ENCODE measurements around the gene SREBF1. TPM values are rescaled to one million over a fixed set of nuclear protein-coding genes. Genes with fewer than 3 reads are reported as not detected.
A peak's percentile ranks its signal among the peaks of the same experiment; 100 is the strongest.

Gene SREBF1
- total and polyA plus RNA-seq, 4 experiments from 2014 or later: 5.0 to 15.5 (median 10.8) TPM

DNA sequence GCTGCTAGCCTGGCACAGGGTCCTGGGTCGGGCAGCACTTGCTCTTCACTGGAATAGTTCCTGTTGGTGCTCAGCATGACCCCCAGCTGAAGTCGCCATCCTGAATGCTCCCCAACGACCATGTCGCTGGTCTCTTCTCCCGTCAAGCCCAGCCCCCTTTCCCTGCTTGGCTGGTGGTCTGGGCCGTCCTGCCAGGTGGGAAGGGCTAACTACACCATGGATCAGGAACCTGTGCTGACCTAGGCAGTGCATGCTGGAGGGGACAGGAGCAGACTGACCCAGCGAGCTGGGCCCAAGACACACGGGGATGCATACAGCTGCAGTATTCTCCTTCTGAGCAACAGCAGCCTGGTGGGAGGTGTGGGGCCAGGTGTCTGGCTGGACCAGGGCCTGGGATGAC is 9.2 kb upstream of the SREBF1 start:
- ChIA-PET CTCF (ENCODE audit: partially characterized antibody) (interaction anchor here (0.8 to 1.5 kb wide), 3 partner anchors 8 to 10 kb away, joined by 3 read pairs; no protein-coding TSS in a partner anchor), POLR2A (ENCODE audit: partially characterized antibody) (interaction anchor here (5.3 kb wide), 1 partner anchor 8 kb away, joined by 59 read pairs; the partner anchor contains the start of gene SREBF1)
- Mint-ChIP-seq H3K9me3 (no peaks in the 10 kb centered on the region), H3K4me3 (no peak overlapping the region), H3K27ac (peak overlapping the region in 2 of 7 donors; percentile 24 to 85), H3K27me3 (no peaks in the 10 kb centered on the region), H3K36me3 (no peaks in the 10 kb centered on the region), H3K4me1 (peaks cover 25 to 58% (median 41%) of the 10 kb centered on the region in 4 donors)
- H3K27me3 ChIP-seq (ENCODE audit: insufficient read depth, low read length): no peaks in the 10 kb centered on the region
- intact Hi-C loops (cut with micrococcal nuclease): no loop called here
- H3K27ac ChIP-seq (ENCODE audit: low read depth, low read length): no peak overlapping the region
- H3K9me3 ChIP-seq (ENCODE audit: control insufficient read depth in 1 of 2, low read length in 2 of 2): no peaks in the 10 kb centered on the region
- H3K4me3 ChIP-seq (ENCODE audit: low read length in 2 of 2): no peak overlapping the region
- peaks cover 38% of the 10 kb centered on the region for H3K4me1 ChIP-seq (ENCODE audit: insufficient read depth, low read length)
- DNase-seq: no peak
- no peaks in the 10 kb centered on the region for H3K36me3 ChIP-seq (ENCODE audit: insufficient read depth, low read length)

DNA sequence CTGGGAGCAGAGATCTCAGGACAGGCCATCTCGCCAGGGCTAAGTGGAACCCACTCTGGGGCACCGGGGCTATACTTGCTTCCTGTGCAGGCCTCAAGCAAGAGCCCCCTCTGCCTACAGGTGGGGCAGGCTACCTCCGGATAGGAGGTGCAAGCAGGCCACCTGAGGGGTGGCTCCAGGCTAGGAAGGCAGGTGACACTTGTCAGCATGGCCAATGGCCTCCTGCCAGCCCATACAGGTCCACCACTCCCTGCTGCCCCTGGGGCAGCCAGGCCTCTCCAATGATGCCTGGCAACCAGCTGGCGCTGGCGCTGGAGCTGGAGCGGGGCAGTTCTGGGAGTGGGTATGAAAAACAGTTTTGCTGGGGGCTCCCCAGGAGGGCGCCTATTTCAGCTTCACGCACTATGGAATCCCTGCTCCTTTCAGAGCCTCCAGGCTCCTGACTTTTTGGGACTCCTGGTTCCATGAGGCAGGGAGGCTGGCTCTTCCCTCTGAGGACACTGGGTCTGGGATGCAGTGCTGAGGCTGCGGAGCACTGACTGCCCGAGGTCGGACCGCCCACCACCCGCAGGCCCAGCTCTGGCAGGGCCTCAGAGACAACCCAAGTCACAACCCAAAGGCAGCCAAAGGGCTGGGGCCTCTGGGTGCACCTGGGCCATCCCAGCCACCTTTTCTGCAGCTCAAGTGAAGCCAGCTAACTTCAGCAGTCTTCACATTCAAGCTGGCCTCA is 8.4 kb upstream of the SREBF1 start:
- Mint-ChIP-seq H3K27me3 (no peaks in the 10 kb centered on the region), H3K4me1 (peaks cover 19 to 55% (median 37%) of the 10 kb centered on the region in 4 donors), H3K4me3 (no peak overlapping the region), H3K27ac (peak overlapping the region in 1 of 7 donors; percentile 17), H3K9me3 (no peaks in the 10 kb centered on the region), H3K36me3 (no peaks in the 10 kb centered on the region)
- no peak overlapping the region for H3K4me3 ChIP-seq (ENCODE audit: low read length in 2 of 2)
- no peaks in the 10 kb centered on the region for H3K9me3 ChIP-seq (ENCODE audit: control insufficient read depth in 1 of 2, low read length in 2 of 2)
- CTCF ChIA-PET (ENCODE audit: partially characterized antibody): interaction anchor here (0.9 to 1.5 kb wide), 2 partner anchors 9 kb away, joined by 3 read pairs; no protein-coding TSS in a partner anchor
- no peaks in the 10 kb centered on the region for H3K27me3 ChIP-seq (ENCODE audit: insufficient read depth, low read length)
- POLR2A ChIA-PET (ENCODE audit: partially characterized antibody): no interaction called here
- no peak for DNase-seq
- no peaks in the 10 kb centered on the region for H3K36me3 ChIP-seq (ENCODE audit: insufficient read depth, low read length)
- intact Hi-C loops (cut with micrococcal nuclease): no loop called here
- H3K4me1 ChIP-seq (ENCODE audit: insufficient read depth, low read length): peaks cover 30% of the 10 kb centered on the region
- H3K27ac ChIP-seq (ENCODE audit: low read depth, low read length): no peak overlapping the region

DNA sequence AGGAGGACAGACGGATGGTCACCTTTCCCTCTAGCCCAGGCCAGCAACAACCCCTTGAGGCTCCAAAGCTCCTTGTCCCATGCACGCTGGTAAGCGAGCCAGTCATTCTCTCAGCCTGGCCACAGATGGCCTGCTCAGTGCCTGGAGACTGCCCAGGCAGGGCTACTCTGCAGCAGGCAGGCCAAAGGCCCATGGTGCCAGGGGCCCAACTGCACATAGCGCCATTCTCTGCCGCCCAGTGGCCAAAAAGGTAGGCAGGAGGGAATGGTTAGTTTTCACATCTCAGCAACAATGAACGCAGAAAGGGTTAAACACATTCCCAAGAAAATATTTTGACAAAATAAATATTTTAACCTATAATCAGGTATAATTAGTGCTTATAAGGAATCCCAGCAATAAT is 7.7 kb upstream of the SREBF1 start:
- Histone ChIP-seq H3K36me3 (ENCODE audit: insufficient read depth, low read length) (no peaks in the 10 kb centered on the region), H3K27ac (ENCODE audit: low read depth, low read length) (no peak overlapping the region), H3K4me1 (ENCODE audit: insufficient read depth, low read length) (peaks cover 27% of the 10 kb centered on the region), H3K27me3 (ENCODE audit: insufficient read depth, low read length) (no peaks in the 10 kb centered on the region), H3K4me3 (ENCODE audit: low read length in 2 of 2) (no peak overlapping the region), H3K9me3 (ENCODE audit: control insufficient read depth in 1 of 2, low read length in 2 of 2) (no peaks in the 10 kb centered on the region)
- ChIA-PET CTCF (ENCODE audit: partially characterized antibody) (interaction anchor here (1.5 kb wide), 1 partner anchor 10 kb away, joined by 3 read pairs; no protein-coding TSS in a partner anchor), POLR2A (ENCODE audit: partially characterized antibody) (no interaction called here)
- no peak for DNase-seq
- Mint-ChIP-seq H3K27me3 (no peaks in the 10 kb centered on the region), H3K9me3 (no peaks in the 10 kb centered on the region), H3K27ac (peak overlapping the region in 1 of 7 donors; percentile 17), H3K4me1 (peaks cover 14 to 50% (median 31%) of the 10 kb centered on the region in 4 donors), H3K36me3 (no peaks in the 10 kb centered on the region), H3K4me3 (no peak overlapping the region)
- intact Hi-C loops (cut with micrococcal nuclease): no loop called here

DNA sequence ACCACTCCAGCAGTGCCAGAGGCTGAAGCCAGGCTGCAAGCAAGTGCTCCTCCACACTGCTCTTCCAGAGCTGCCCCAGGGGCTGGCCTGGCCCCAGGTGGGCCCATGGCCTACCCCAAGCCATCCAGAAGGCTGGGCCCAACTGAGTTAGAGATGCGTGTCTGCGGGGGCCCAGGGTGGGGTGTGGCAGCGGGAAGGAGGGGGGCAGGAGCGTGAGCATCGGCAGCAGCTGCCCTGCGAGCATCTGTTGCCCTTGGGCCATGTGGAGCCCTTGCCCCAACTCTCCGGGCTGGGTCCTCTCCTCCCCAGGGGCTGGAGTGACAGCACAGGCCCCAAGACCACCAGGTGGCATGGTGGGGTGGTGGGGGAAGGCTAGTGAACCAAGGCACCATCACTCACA is 7.3 kb upstream of the SREBF1 start:
- H3K27ac Mint-ChIP-seq: no peak overlapping the region
- intact Hi-C loops (cut with micrococcal nuclease): no loop called here
- POLR2A ChIA-PET (ENCODE audit: partially characterized antibody): no interaction called here

DNA sequence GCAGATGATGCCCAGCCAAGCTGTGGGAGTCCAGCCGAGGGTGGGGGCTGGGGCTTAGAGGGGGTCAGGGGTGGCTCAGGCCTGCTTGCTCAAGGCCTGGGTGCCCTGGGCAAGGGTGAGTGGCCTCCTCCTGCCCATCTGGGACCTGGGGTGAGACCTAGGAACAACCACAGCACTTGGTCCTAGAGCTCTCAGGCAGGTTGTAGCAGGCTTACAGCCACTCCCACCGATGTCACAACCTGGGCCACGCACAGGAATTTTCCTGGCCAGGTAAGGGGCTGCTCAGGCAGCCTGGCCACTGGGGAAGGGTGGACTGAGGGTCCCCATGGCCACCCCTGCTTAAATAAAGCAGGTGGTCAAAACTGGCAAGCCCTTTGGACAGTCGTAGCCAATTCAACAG is 6.3 kb upstream of the SREBF1 start:
- Mint-ChIP-seq H3K4me1 (peaks cover 8 to 50% (median 30%) of the 10 kb centered on the region in 4 donors), H3K4me3 (no peak overlapping the region), H3K27me3 (no peaks in the 10 kb centered on the region), H3K9me3 (no peaks in the 10 kb centered on the region), H3K36me3 (no peaks in the 10 kb centered on the region), H3K27ac (peak overlapping the region in 4 of 7 donors; percentile 10 to 77 (median 39))
- intact Hi-C loops (cut with micrococcal nuclease): no loop called here
- H3K9me3 ChIP-seq (ENCODE audit: control insufficient read depth in 1 of 2, low read length in 2 of 2): no peaks in the 10 kb centered on the region
- no peak for DNase-seq
- no peaks in the 10 kb centered on the region for H3K36me3 ChIP-seq (ENCODE audit: insufficient read depth, low read length)
- ChIA-PET CTCF (ENCODE audit: partially characterized antibody) (no interaction called here), POLR2A (ENCODE audit: partially characterized antibody) (no interaction called here)
- H3K27ac ChIP-seq (ENCODE audit: low read depth, low read length): no peak overlapping the region
- H3K4me3 ChIP-seq (ENCODE audit: low read length in 2 of 2): no peak overlapping the region
- H3K4me1 ChIP-seq (ENCODE audit: insufficient read depth, low read length): peaks cover 26% of the 10 kb centered on the region
- no peaks in the 10 kb centered on the region for H3K27me3 ChIP-seq (ENCODE audit: insufficient read depth, low read length)

More for the DNA sequence above, 7.3 kb upstream of the SREBF1 start:
- Histone ChIP-seq H3K27me3 (ENCODE audit: insufficient read depth, low read length) (no peaks in the 10 kb centered on the region), H3K4me3 (ENCODE audit: low read length in 2 of 2) (no peak overlapping the region), H3K27ac (ENCODE audit: low read depth, low read length) (no peak overlapping the region), H3K4me1 (ENCODE audit: insufficient read depth, low read length) (peaks cover 27% of the 10 kb centered on the region), H3K9me3 (ENCODE audit: control insufficient read depth in 1 of 2, low read length in 2 of 2) (no peaks in the 10 kb centered on the region), H3K36me3 (ENCODE audit: insufficient read depth, low read length) (no peaks in the 10 kb centered on the region)
- H3K9me3 Mint-ChIP-seq: no peaks in the 10 kb centered on the region
- H3K36me3 Mint-ChIP-seq: no peaks in the 10 kb centered on the region
- H3K4me3 Mint-ChIP-seq: no peak overlapping the region
- CTCF ChIA-PET (ENCODE audit: partially characterized antibody): no interaction called here
- no peak for DNase-seq
- no peaks in the 10 kb centered on the region for H3K27me3 Mint-ChIP-seq
- H3K4me1 Mint-ChIP-seq: peaks cover 11 to 50% (median 31%) of the 10 kb centered on the region in 4 donors

DNA sequence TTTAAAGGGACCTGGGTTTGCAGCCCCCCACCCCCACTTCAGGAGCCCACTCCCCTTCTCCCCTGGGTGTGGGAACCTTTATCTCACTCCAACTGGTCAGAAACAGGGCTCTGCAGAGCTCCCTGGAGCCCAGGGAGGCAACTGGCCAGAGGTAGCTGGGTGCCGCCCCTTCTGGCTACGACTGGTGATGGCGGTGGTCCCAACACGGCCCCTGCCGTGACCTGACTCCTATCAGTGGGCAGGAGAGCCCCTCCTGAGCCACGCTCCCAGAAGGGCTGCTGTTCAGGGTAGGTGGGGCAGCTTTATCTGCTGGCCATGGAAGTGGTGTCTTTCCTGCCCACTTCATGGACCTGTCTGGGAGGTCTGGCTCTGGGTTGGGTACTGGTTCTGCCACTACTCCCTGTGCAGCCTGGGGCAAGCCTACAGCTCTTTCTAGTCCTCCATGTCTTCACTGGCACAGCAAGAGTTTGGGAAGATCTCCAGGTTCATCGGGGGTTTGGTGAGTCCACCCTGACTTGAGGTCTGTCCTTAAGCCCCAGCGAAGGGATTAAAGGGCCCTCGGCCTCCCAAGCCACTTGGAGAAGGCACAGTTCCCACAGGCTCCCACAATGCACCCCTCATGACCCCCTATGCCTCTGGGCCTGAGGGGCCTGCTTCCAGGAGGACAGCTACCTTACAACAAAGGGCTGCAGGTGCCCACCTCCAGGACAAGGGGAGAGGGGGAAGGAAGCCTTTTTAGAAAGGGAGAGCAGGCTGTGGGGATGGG is 5.5 kb upstream of the SREBF1 start:
- H3K9me3 Mint-ChIP-seq: no peaks in the 10 kb centered on the region
- ChIA-PET CTCF (ENCODE audit: partially characterized antibody) (interaction anchor here (1.5 kb wide), 1 partner anchor 31 kb away, joined by 4 read pairs; no protein-coding TSS in a partner anchor), POLR2A (ENCODE audit: partially characterized antibody) (interaction anchor here (0.5 kb wide), 1 partner anchor 194 kb away, joined by 3 read pairs; no protein-coding TSS in a partner anchor)
- peak overlapping the region in 1 of 8 donors; percentile 15 for H3K4me3 Mint-ChIP-seq
- H3K27ac Mint-ChIP-seq: peak overlapping the region in 4 of 7 donors; percentile 47 to 74 (median 53)
- intact Hi-C loops (cut with micrococcal nuclease): no loop called here
- no peak overlapping the region for H3K4me3 ChIP-seq (ENCODE audit: low read length in 2 of 2)
- H3K27ac ChIP-seq (ENCODE audit: low read depth, low read length): no peak overlapping the region
- peaks cover 26% of the 10 kb centered on the region for H3K4me1 ChIP-seq (ENCODE audit: insufficient read depth, low read length)
- no peaks in the 10 kb centered on the region for H3K9me3 ChIP-seq (ENCODE audit: control insufficient read depth in 1 of 2, low read length in 2 of 2)
- no peaks in the 10 kb centered on the region for H3K36me3 Mint-ChIP-seq
- no peaks in the 10 kb centered on the region for H3K27me3 Mint-ChIP-seq
- DNase-seq: no peak
- H3K27me3 ChIP-seq (ENCODE audit: insufficient read depth, low read length): no peaks in the 10 kb centered on the region
- H3K36me3 ChIP-seq (ENCODE audit: insufficient read depth, low read length): no peaks in the 10 kb centered on the region
- H3K4me1 Mint-ChIP-seq: peaks cover 12 to 50% (median 32%) of the 10 kb centered on the region in 4 donors

DNA sequence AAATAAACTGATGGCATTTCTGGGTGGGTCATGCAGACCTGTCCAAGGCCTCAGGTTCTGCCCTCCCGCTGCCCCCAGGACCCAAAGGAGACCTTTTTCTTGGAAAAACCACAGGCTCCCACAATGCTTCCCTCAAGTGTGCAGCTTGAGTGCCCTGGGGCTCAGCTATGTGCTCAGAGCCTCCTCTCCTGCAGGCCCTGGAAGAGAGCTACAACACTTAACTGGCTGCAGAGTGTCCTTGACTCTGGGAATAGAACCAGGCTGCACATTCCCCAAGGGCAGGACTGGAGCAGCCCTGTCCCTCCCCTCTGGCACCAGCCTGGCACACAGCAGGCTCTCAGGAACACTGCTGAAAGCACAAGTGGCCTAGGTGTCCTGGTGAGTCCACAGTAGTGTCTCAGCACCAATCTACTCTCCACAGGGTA is 4.8 kb upstream of the SREBF1 start:
- Mint-ChIP-seq H3K4me1 (peaks cover 13 to 47% (median 34%) of the 10 kb centered on the region in 4 donors), H3K27ac (peak overlapping the region in 2 of 7 donors; percentile 73 to 92), H3K27me3 (no peaks in the 10 kb centered on the region), H3K9me3 (no peaks in the 10 kb centered on the region), H3K36me3 (peaks cover 0 to 1% of the 10 kb centered on the region in 2 donors), H3K4me3 (peak overlapping the region in 2 of 8 donors; percentile 24 to 67)
- Histone ChIP-seq H3K36me3 (ENCODE audit: insufficient read depth, low read length) (no peaks in the 10 kb centered on the region), H3K27ac (ENCODE audit: low read depth, low read length) (no peak overlapping the region), H3K4me1 (ENCODE audit: insufficient read depth, low read length) (peaks cover 30% of the 10 kb centered on the region), H3K4me3 (ENCODE audit: low read length in 2 of 2) (no peak overlapping the region), H3K9me3 (ENCODE audit: control insufficient read depth in 1 of 2, low read length in 2 of 2) (no peaks in the 10 kb centered on the region), H3K27me3 (ENCODE audit: insufficient read depth, low read length) (no peaks in the 10 kb centered on the region)
- DNase-seq: peak in 1 of 5 donors; percentile 20
- ChIA-PET CTCF (ENCODE audit: partially characterized antibody) (interaction anchor here (1.5 kb wide), 1 partner anchor 30 kb away, joined by 4 read pairs; no protein-coding TSS in a partner anchor), POLR2A (ENCODE audit: partially characterized antibody) (interaction anchor here (0.5 to 1.6 kb wide), 5 partner anchors 8 to 194 kb away, joined by 3 to 17 read pairs (median 4); no protein-coding TSS in a partner anchor)
- intact Hi-C loops (cut with micrococcal nuclease): loop anchor here (2.0 kb wide), 1 partner anchor 19 kb away; no protein-coding TSS in a partner anchor
